Activated CD4-positive, alpha-beta T cell treated with anti-CD3 and anti-CD28 coated beads, Interleukin-2, amount 50 U/mL, for 48 hours (primary cell): ENCODE data around the gene E2F2.
"Not testable (repeated sequence)": the region's sequence is repeated elsewhere in the genome, so short reads cannot be mapped to it uniquely, and the experiment has no call there.

Source experiments
- DNase-seq, 2 experiments: peaks; one replicate each; pipeline ENCODE4 v3.0.0-alpha.2; 2020

Gene E2F2

DNA sequence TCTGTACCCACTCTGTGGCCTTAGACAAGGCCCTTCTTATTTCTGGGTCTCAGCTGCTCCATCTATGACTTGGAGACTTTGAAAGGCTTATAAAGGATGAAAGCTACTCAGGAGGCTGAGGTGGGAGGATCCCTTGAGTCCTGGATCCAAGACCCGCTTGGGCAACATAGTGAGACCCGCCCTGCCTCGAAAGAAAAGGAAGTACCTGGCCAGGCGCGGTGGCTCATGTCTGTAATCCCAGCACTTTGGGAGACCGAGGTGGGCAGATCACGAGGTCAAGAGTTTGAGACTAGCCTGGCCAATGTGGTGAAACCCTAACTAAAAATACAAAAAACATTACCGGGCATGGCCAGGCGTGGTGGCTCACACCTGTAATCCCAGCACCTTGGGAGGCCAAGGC lies 14.8 kb upstream of the E2F2 start:
- no peak for DNase-seq

DNA sequence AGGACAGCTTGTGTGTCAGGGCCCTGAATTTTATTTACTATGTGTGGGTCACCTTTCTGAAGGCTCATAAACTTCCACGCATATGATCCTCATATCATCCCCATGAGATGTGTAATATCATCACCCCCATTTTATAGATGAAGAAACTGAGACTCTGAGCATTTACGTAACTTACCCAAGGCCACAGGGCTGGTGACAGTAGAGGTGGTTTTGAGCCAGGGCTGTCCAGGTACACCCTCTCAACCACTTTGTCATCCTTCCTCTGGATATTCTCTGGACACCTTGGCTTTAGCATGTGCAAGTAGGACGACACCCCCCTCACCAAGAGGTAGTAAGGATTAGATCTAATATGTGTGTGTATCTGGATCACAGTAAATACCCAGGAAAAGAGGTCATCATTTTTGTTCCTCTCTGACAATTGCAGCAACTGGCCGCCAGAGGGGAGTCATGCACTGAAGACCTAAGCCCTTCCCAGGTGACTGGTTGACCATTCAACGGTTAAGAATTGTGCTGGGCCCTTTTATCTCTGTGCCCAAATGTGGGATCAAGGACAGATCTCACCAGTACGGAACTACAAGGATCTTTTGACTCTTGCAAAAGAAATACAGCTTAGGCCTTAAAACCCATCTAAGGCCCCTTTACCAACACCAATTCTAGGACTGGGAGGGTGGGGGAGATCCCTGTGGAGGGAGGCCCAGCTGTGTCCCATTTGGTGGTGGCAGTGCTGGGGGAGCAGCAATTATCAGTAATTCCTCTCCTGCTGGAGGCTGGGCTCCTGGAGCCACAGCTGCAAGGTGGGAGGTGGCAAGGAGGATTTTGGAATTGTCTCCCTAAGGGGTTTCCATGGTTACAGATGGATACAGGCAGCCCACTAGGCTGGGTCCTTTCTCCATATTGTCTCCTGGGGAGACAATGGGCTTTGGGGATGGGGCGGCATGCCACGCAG lies 13.7 kb upstream of the E2F2 start:
- peak; percentile 80 to 84 for DNase-seq

DNA sequence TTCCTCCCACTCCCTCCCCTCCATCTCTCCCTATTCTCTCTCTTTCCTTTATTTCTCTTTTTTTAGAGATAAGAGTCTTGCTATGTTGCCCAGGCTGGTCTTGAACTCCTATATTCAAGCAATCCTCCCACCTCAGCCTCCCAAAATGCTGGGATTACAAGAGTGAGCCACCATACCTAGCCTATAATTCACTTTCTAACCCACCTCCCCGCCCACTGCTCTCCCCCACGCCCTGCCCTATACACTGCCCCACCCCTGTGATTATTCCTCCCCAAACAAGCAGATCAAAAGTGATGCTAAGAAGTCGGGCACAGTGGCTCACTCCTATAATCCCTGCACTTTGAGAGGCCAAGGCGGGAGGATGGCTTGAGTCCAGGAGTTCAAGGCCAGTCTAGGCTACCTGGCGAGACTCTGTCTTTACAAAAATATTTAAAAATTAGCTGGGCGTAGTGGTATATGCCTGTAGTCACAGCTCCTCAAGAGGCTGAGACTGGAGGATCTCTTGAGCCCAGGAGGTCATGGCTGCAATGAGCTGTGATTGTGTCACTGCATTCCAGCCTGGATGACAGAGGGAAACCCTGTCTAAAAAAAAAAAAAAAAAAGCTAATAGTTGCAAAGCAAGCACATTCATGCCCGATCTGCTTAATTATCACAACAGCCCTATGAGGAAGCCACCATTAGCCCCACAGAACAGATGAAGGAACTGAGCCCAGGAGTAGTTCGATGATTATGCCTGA lies 12.8 kb upstream of the E2F2 start:
- DNase-seq = no peak

DNA sequence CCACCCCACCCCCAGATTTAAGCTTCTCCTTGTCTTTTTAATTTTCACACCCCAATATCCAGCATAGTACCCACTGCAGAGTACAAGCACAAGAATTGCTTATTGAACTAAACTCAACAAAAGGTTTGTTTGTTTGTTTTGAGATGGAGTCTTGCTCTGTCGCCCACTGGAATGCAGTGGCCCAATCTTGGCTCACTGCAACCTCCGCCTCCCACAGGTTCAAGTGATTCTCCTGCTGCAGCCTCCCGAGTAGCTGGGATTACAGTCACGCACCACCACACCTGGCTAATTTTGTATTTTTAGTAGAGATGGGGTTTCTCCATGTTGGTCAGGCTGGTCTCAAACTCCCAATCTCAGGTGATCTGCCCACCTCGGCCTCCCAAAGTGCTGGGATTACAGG lies 11.9 kb upstream of the E2F2 start:
- DNase-seq = not testable (repeated sequence)

DNA sequence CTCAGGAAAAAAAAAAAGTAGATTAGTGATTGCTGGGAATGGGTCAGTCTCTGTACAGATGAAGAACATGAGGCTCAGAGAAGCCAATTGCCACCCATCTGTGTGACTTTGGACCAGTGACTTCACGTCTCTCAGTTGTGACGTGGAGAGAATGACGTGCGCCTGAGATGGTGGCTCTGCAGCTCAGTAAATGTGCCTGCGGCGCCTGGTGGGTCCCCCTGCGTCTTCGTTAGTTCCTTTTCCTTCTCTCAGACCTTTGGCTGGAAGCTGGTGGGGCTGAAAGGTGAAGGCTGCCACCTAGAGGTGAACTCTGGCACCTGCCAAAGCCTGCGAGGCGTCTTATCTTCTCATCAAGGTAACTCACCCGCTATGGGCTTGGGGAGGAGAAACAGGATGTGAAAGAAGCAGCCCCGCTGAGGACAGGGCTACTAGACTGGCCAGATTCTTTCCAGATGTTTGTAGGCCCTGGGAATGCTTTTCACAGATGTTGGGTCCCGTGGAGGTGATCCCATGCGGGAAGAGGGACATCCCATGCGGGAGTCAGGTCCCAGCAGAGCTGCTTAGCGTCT lies 8.7 kb upstream of the E2F2 start:
- DNase-seq = peak; percentile 91 to 95

DNA sequence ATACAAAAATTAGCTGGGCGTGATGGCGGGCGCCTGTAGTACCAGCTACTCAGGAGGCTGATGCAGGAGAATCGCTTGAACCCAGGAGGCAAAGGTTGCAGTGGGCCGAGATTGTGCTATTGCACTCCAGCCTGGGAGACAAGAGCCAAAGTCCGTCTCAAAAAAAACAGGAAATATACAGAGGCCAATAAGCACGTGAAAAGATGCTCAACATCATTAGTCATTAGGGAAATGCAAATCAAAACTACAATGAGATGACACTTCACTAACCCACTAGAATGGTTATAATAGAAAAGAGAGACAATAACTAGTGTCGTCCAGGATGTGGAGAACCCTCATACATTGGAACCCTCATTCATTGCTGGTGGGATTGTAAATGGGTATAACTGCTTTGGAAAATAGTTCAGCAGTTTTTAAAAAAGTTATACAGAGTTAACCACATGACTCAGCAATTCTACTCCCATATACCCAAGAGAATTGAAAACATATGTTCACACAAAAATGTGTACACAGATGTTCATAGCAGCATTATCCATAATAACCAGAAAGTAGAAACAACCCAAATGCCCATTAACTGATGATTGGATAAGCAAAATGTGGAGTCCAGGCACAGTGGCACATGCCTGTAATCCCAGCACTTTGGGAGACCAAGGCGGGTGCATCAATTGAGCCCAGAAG lies 6.4 kb upstream of the E2F2 start:
- no peak for DNase-seq

DNA sequence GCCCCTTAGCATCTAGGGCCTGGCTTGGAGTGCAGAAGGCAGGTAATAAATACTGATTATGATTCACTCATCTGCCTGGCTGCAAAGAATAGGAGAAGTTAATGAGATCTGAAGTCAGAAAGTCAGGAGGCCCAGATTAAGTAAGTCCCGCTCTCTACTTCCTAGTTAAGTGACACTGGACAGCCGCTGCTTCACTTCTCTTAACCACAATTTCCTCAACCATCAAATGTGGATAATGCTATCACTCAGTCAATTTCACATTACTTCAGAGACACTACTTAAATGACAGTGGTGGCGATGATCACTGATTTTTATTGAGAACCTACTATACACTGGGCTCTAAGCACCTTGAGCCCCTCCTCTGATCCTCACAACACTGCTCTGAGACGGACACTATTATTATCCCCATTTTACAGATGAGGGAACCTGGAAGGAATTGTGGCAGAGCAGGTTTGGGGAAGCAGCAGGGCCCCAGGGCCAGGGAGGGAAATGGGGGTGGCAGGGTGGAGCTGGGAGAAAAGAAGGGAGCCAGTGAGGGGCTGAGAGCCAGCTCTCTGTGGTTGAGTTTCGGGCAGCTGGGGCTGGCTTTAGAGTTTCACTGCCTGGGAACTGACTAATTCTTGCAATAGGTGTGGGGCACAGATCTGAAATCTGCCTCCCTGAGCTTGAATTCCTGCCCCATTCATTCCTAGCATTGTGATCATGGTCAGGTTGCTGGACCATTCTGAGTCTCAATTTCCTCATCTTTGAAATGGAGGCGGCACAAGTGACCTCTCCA lies 2.4 kb upstream of the E2F2 start:
- DNase-seq = peak in 1 of 2 experiments; percentile 32

DNA sequence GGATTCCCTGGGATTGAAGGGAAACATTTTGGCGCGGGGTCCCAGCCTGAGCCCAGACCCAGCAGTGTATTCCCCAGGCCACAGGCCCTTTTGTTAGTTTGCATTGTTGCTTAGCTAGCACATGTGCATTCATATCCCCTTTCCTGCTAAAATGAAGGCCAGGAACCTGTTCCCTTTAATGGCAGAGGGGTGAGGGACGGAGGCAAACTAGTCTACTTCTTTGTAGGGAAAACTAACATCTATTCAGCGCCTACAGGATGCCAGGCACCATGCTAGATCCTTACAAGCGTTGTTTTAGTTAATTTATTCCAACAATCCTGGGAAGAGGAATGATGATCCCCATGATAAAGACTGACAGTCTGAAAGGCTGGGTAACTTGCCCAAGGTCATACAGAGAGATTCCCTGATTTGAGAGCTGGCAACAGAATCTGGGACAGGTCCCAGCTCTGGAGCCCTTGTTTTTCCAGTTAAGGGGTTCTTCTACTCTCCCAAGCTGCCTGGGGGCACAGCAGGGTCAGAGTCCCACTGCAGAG lies 595 bp upstream of the E2F2 start:
- no peak for DNase-seq

DNA sequence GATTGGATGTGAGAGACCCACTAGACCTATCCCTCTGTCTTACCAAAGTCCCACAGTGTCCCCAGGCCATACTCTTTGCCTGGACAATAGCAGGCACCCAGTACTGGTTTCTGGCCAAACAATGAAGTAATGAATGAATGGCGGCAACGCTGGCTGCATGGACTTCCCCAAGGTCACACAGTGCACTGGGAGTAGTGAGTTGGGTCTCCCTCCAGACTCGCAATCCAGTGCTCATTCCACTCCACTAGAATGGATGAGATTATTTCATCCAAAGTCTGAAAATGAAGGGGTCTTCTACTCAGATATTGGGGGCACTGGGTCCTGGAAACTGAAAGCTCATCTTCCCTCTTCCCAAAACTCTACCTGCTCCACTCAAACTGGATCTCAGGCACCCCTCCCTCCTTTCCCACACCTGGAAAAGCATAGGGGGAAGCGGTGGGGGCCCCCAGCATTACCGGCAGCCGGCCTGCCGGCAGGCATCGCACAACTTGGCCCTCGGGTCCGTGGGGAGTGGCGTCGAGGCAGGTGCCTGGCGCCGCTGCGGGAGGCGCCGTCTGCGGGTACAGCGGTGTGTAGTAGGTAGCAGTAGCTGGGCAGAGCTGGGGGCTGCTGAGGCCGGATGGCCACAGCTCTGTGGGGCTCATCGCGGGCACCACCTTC lies 816 bp downstream of the E2F2 start:
- peak; percentile 41 to 43 for DNase-seq

DNA sequence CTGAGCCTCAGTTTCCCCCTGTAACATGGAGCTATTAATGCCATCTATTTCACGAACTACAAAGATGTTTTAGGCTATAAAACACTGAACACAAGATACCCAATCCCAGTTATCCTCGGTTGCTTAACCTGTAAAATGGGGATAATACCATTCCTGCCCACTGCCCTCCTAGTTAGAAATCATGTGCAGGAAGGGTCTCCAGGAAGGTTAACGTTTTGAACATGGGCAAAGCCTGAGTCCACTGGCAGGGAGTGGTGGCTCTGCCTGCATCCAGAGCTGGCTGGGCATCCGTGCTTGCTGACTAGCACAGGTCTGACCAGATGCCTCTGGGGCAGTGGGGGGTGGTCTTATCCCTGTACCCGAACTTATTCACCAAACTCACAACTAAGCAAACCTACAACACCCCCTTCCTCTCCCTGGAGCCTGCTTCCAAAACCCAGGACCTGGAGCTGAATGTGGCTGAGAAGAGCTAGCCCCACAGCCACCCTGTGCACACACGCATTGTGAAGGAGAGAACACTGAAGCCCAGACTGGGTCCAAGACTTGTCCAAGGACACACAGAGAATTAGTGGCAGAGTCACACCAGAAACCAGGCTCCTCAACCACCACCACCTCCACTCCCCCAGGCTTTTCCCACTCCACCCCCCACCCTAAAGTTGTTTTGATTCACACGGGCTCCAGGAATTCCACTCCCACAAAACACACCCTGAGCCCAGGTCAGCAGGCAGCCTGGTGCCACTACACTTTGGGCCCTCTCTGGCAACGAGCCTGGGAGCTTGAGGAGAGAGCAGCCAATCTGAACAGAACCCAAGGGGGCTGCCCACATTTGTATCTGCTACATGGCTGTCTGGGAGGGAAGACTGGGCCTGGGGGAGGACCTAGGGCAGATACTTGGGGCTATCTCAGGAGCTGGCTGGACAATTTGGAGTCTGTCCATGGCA lies 1.6 kb downstream of the E2F2 start:
- peak in 1 of 2 experiments; percentile 30 for DNase-seq

DNA sequence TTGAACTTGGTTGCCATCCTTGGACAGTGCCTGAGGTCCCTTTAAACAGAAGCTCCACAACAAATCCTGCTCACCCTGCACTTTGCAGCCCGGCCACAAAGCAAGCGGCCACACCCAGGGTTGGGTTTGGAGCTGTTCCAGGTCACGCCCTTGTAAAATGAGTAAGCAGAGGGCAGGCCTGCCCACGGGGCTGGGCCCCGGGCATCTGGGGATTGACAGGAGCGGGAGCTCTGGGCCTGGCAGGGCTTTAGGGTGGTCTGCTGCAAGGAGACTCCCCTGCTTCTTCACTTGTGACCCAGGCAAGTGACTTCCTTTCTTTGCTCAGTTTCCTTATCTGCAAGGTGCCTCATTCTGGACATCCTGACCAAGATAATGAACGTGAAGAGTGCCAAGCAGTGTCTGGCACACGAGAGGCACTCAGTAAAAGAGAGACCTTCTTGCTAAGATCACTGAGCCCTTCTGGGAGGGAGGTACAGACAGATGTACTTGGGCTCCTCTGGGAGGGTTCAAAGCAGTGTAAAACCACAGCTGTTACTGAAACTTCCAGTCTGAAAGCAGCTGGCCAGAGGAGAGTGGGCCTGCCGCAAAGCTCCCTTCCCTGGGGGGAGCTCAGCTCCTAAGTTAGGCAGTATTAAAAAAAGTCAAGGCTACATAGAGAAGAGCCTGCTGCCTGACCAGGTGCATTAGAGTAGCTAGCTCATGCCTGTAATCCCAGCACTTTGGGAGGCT lies 2.6 kb downstream of the E2F2 start:
- peak; percentile 86 to 90 for DNase-seq

DNA sequence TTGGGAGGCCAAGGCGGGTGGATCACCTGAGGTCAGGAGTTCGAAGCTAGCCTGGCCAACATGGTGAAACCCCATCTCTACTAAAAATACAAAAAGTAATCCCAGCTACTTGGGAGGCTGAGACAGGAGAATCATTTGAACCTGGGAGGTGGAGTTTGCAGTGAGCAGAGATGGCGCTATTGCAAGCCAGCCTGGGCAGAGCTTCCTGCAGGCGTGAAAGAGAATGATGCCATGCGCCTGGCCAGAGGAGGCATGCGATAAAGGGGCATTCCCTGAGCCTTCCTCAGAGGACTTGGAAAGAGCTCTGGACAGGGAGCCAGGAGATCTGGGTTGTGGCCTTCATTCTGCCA lies 3.2 kb downstream of the E2F2 start:
- DNase-seq = no peak

DNA sequence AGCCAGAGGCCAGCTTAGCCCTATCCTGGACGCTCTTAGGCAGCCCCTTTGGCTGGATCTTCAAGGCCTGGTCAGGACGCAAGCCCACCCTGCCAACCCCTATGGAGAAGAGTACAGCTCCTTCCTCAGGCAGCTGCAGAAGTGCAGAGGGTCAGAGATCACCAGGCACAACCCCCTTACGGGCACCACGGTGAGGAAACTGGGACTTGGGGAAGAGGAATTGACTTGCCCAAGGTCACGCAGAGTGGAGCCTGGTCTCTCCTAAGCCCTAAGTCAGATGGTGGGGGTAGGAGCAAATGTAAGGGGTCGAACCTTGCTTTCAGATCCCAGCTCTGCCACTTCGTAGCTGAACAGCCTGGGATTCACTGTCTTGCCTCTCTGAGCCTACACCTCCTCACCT lies 3.7 kb downstream of the E2F2 start:
- no peak for DNase-seq

DNA sequence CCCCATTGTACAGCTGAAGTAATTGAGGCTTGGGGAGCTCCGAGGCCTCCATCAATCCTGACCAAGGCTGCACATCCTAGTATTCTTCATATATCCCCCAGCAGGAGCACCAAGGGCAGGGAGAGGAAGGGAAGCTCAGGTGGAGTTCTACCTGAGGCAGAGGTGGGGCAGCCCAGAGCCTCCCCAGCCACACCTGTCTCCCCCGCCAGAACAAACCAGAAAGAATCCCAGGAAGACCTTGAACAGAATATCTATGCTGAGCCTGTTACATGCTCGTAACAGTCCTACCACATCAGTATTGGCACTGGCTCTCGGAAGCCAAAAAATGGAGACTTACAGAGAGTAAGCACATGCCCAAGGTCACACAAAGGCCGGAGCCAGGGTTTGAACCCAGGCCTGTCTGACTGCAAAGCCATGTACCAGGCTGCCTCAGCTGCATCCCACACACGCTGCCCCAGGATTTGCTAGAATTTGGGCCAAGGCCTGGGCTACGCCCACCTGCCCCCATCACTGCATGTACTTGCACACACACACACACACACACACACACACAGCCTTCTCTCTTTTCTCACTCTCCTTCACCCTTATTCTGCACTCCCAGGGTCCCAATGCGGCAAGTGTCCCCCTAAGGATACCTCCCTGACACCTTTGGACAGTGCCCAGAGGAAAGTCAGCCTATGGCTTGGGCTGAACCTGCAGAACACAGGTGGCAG lies 4.5 kb downstream of the E2F2 start:
- no peak for DNase-seq

DNA sequence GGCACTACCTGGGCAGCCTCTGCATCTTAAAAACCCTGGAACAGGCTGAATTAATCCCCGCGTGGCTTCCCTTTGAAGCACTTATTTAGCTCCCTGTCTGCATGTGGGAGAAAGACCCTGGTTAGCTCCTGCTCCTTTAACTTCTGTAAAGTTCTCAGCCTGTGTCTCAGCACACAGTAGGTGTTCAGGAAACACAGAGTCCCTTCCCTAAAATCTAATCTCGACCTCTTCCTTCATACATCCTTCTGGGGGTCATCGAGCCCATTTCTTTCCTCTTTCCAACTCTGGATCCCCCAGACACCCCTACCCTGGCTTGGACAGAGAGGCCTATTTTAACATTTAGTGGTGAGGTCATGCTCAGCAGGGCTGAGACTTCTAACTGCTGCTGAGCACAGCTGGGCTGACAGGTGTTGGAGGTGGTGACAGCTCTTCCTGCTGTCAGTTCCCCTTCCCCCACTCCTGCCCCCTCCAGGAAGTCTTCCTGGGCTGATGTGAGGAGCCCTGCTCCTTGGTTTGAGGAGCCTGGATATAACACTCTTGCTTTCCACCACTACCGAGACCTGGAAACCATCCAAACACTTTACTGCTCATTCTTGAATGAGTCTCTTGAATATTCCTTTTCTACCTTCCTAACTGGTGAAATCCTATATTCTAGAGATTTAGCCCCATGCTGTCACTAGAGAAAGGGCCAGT lies 5.3 kb downstream of the E2F2 start:
- no peak for DNase-seq

DNA sequence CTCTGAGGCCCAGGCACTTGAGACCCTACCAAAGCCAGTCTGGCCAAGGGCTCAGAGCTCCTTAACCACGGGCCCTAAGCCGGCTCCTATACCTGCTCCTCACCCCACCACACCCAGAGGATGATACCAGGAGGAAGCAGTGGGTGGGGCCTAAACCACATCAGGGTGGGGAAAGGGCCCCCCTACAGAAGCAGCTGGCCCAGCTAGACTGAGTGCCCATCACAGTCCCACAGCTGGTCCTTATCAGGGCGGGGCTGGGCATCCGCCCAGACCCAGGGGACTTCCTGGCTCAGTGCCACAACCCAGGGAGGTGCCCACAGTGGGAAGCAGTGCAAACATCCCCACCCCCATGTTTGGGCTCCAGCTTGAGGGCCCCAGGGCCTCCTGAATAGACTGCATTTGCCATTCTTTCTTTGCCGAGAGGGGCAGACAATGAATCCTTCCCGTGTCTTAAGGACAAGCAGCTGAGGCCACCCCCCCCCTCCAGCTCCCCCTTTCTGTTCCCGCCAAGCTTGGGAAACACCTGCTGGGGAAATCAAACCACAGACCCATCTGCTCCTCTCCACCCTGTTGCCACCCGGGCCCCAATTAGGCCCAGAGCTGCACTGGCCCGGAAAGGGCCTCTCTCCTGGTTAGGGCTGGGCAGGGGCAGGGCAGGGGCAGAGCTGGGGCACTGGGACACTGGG lies 6.2 kb downstream of the E2F2 start:
- peak in 1 of 2 experiments; percentile 23 for DNase-seq

DNA sequence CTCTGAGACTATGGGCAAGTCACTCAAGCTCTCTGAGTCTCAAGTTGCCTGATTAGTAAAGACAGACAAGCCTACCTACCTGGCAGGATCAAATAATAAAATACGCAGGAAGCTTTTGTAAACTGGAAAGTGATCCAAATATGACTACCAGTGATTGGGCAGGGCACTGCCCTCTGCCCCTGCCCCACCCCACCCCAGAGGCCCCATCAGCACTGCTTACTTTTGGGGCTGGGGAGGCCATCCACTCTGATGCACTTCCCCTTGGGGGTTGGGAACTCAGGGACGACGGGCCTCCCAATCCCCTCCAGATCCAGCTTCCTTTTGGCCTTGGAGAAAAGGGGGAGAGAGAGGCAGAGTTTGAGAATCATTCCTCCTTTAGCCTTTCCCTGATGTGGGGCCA lies 6.9 kb downstream of the E2F2 start:
- DNase-seq = no peak
